ENCODE data around the gene CIZ1. TPM values are rescaled to one million over a fixed set of nuclear protein-coding genes. Genes with fewer than 3 reads are reported as not detected.

Gene CIZ1
- total and polyA plus RNA-seq, 2 donors = 25.4 to 36.5 TPM

- Histone ChIP-seq H3K4me3 (ENCODE audit: low read length in 2 of 2) (no peak overlapping the region), H3K27ac (ENCODE audit: low read depth in 1 of 2, low read length in 1 of 2) (no peak overlapping the region), H3K4me1 (ENCODE audit: control insufficient read depth in 2 of 2, insufficient read depth in 2 of 2, low read length in 2 of 2) (peaks cover 0 to 15% of the 10 kb centered on the region in 2 donors), H3K9me3 (ENCODE audit: control insufficient read depth in 2 of 2, insufficient read depth in 1 of 2, low read length in 1 of 2) (no peaks in the 10 kb centered on the region), H3K27me3 (ENCODE audit: control insufficient read depth in 2 of 2, insufficient read depth in 1 of 2, low read length in 1 of 2) (no peaks in the 10 kb centered on the region), H3K36me3 (ENCODE audit: control insufficient read depth in 2 of 2, insufficient read depth in 2 of 2, low read length in 1 of 2) (no peaks in the 10 kb centered on the region)
- no peak for DNase-seq (ENCODE audit: low read depth in 6 of 9, low spot score in 9 of 9)
- 97% methylated on average over 8 of the region's 8 CpGs for WGBS
Observed at GRCh38 chr9:128146591-128147120, 44.7 kb downstream of the CIZ1 start.

GRCh38 chr9:128145951-128146351 is 45.4 kb downstream of the CIZ1 start:
- 91% methylated on average over 13 of the region's 13 CpGs for WGBS
- Histone ChIP-seq H3K4me3 (ENCODE audit: low read length in 2 of 2) (no peak overlapping the region), H3K4me1 (ENCODE audit: control insufficient read depth in 2 of 2, insufficient read depth in 2 of 2, low read length in 2 of 2) (peaks cover 0 to 16% of the 10 kb centered on the region in 2 donors), H3K27me3 (ENCODE audit: control insufficient read depth in 2 of 2, insufficient read depth in 1 of 2, low read length in 1 of 2) (no peaks in the 10 kb centered on the region), H3K36me3 (ENCODE audit: control insufficient read depth in 2 of 2, insufficient read depth in 2 of 2, low read length in 1 of 2) (no peaks in the 10 kb centered on the region), H3K27ac (ENCODE audit: low read depth in 1 of 2, low read length in 1 of 2) (no peak overlapping the region), H3K9me3 (ENCODE audit: control insufficient read depth in 2 of 2, insufficient read depth in 1 of 2, low read length in 1 of 2) (no peaks in the 10 kb centered on the region)
- no peak for DNase-seq (ENCODE audit: low read depth in 6 of 9, low spot score in 9 of 9)

GRCh38 chr9:128145536-128145935 is 45.8 kb downstream of the CIZ1 start:
- Histone ChIP-seq H3K9me3 (ENCODE audit: control insufficient read depth in 2 of 2, insufficient read depth in 1 of 2, low read length in 1 of 2) (no peaks in the 10 kb centered on the region), H3K27me3 (ENCODE audit: control insufficient read depth in 2 of 2, insufficient read depth in 1 of 2, low read length in 1 of 2) (no peaks in the 10 kb centered on the region), H3K36me3 (ENCODE audit: control insufficient read depth in 2 of 2, insufficient read depth in 2 of 2, low read length in 1 of 2) (no peaks in the 10 kb centered on the region), H3K27ac (ENCODE audit: low read depth in 1 of 2, low read length in 1 of 2) (no peak overlapping the region), H3K4me1 (ENCODE audit: control insufficient read depth in 2 of 2, insufficient read depth in 2 of 2, low read length in 2 of 2) (peaks cover 0 to 16% of the 10 kb centered on the region in 2 donors), H3K4me3 (ENCODE audit: low read length in 2 of 2) (no peak overlapping the region)
- 90% methylated on average over 8 of the region's 8 CpGs for WGBS
- no peak for DNase-seq (ENCODE audit: low read depth in 6 of 9, low spot score in 9 of 9)

GRCh38 chr9:128144239-128145181 is 46.9 kb downstream of the CIZ1 start:
- Histone ChIP-seq H3K27me3 (ENCODE audit: control insufficient read depth in 2 of 2, insufficient read depth in 1 of 2, low read length in 1 of 2) (no peaks in the 10 kb centered on the region), H3K27ac (ENCODE audit: low read depth in 1 of 2, low read length in 1 of 2) (no peak overlapping the region), H3K9me3 (ENCODE audit: control insufficient read depth in 2 of 2, insufficient read depth in 1 of 2, low read length in 1 of 2) (no peaks in the 10 kb centered on the region), H3K4me3 (ENCODE audit: low read length in 2 of 2) (no peak overlapping the region), H3K4me1 (ENCODE audit: control insufficient read depth in 2 of 2, insufficient read depth in 2 of 2, low read length in 2 of 2) (peaks cover 0 to 16% of the 10 kb centered on the region in 2 donors), H3K36me3 (ENCODE audit: control insufficient read depth in 2 of 2, insufficient read depth in 2 of 2, low read length in 1 of 2) (no peaks in the 10 kb centered on the region)
- 97% methylated on average over 22 of the region's 22 CpGs for WGBS
- DNase-seq (ENCODE audit: low read depth in 6 of 9, low spot score in 9 of 9) = no peak

GRCh38 chr9:128143525-128144238 is 47.7 kb downstream of the CIZ1 start:
- 93% methylated on average over 8 of the region's 8 CpGs for WGBS
- Histone ChIP-seq H3K4me1 (ENCODE audit: control insufficient read depth in 2 of 2, insufficient read depth in 2 of 2, low read length in 2 of 2) (peaks cover 0 to 18% of the 10 kb centered on the region in 2 donors), H3K27ac (ENCODE audit: low read depth in 1 of 2, low read length in 1 of 2) (no peak overlapping the region), H3K4me3 (ENCODE audit: low read length in 2 of 2) (no peak overlapping the region), H3K27me3 (ENCODE audit: control insufficient read depth in 2 of 2, insufficient read depth in 1 of 2, low read length in 1 of 2) (no peaks in the 10 kb centered on the region), H3K9me3 (ENCODE audit: control insufficient read depth in 2 of 2, insufficient read depth in 1 of 2, low read length in 1 of 2) (no peaks in the 10 kb centered on the region), H3K36me3 (ENCODE audit: control insufficient read depth in 2 of 2, insufficient read depth in 2 of 2, low read length in 1 of 2) (no peaks in the 10 kb centered on the region)
- DNase-seq (ENCODE audit: low read depth in 6 of 9, low spot score in 9 of 9) = no peak

- H3K9me3 ChIP-seq (ENCODE audit: control insufficient read depth in 2 of 2, insufficient read depth in 1 of 2, low read length in 1 of 2) = no peaks in the 10 kb centered on the region
- WGBS = 91% methylated on average over 2 of the region's 2 CpGs
- no peaks in the 10 kb centered on the region for H3K36me3 ChIP-seq (ENCODE audit: control insufficient read depth in 2 of 2, insufficient read depth in 2 of 2, low read length in 1 of 2)
- H3K27me3 ChIP-seq (ENCODE audit: control insufficient read depth in 2 of 2, insufficient read depth in 1 of 2, low read length in 1 of 2) = no peaks in the 10 kb centered on the region
- DNase-seq (ENCODE audit: low read depth in 6 of 9, low spot score in 9 of 9) = no peak
- no peak overlapping the region for H3K27ac ChIP-seq (ENCODE audit: low read depth in 1 of 2, low read length in 1 of 2)
- H3K4me3 ChIP-seq (ENCODE audit: low read length in 2 of 2) = no peak overlapping the region
- peaks cover 0 to 18% of the 10 kb centered on the region in 2 donors for H3K4me1 ChIP-seq (ENCODE audit: control insufficient read depth in 2 of 2, insufficient read depth in 2 of 2, low read length in 2 of 2)
Observed at GRCh38 chr9:128142596-128142995, 48.8 kb downstream of the CIZ1 start.

GRCh38 chr9:128142061-128142460 is 49.3 kb downstream of the CIZ1 start:
- Histone ChIP-seq H3K27me3 (ENCODE audit: control insufficient read depth in 2 of 2, insufficient read depth in 1 of 2, low read length in 1 of 2) (no peaks in the 10 kb centered on the region), H3K36me3 (ENCODE audit: control insufficient read depth in 2 of 2, insufficient read depth in 2 of 2, low read length in 1 of 2) (no peaks in the 10 kb centered on the region), H3K4me3 (ENCODE audit: low read length in 2 of 2) (no peak overlapping the region), H3K27ac (ENCODE audit: low read depth in 1 of 2, low read length in 1 of 2) (peak overlapping the region; percentile 12 to 43), H3K4me1 (ENCODE audit: control insufficient read depth in 2 of 2, insufficient read depth in 2 of 2, low read length in 2 of 2) (peaks cover 0 to 18% of the 10 kb centered on the region in 2 donors), H3K9me3 (ENCODE audit: control insufficient read depth in 2 of 2, insufficient read depth in 1 of 2, low read length in 1 of 2) (no peaks in the 10 kb centered on the region)
- peak in 2 of 9 donors; percentile 41 to 59 for DNase-seq (ENCODE audit: low read depth in 6 of 9, low spot score in 9 of 9)
- 57% methylated on average over 4 of the region's 4 CpGs for WGBS

GRCh38 chr9:128141604-128142003 is 49.8 kb downstream of the CIZ1 start:
- DNase-seq (ENCODE audit: low read depth in 6 of 9, low spot score in 9 of 9) = no peak
- no peaks in the 10 kb centered on the region for H3K9me3 ChIP-seq (ENCODE audit: control insufficient read depth in 2 of 2, insufficient read depth in 1 of 2, low read length in 1 of 2)
- H3K27me3 ChIP-seq (ENCODE audit: control insufficient read depth in 2 of 2, insufficient read depth in 1 of 2, low read length in 1 of 2) = no peaks in the 10 kb centered on the region
- H3K36me3 ChIP-seq (ENCODE audit: control insufficient read depth in 2 of 2, insufficient read depth in 2 of 2, low read length in 1 of 2) = no peaks in the 10 kb centered on the region
- peak overlapping the region in 1 of 2 donors; percentile 43 for H3K27ac ChIP-seq (ENCODE audit: low read depth in 1 of 2, low read length in 1 of 2)
- H3K4me1 ChIP-seq (ENCODE audit: control insufficient read depth in 2 of 2, insufficient read depth in 2 of 2, low read length in 2 of 2) = peaks cover 0 to 18% of the 10 kb centered on the region in 2 donors
- WGBS = over 99% methylated on average over 3 of the region's 3 CpGs
- H3K4me3 ChIP-seq (ENCODE audit: low read length in 2 of 2) = no peak overlapping the region

GRCh38 chr9:128139621-128140020 is 51.8 kb downstream of the CIZ1 start:
- H3K36me3 ChIP-seq (ENCODE audit: control insufficient read depth in 2 of 2, insufficient read depth in 2 of 2, low read length in 1 of 2) = no peaks in the 10 kb centered on the region
- 49% methylated on average over 16 of the region's 16 CpGs for WGBS
- peak overlapping the region in 1 of 2 donors; percentile 30 for H3K4me3 ChIP-seq (ENCODE audit: low read length in 2 of 2)
- no peaks in the 10 kb centered on the region for H3K9me3 ChIP-seq (ENCODE audit: control insufficient read depth in 2 of 2, insufficient read depth in 1 of 2, low read length in 1 of 2)
- DNase-seq (ENCODE audit: low read depth in 6 of 9, low spot score in 9 of 9) = no peak
- H3K4me1 ChIP-seq (ENCODE audit: control insufficient read depth in 2 of 2, insufficient read depth in 2 of 2, low read length in 2 of 2) = peaks cover 0 to 18% of the 10 kb centered on the region in 2 donors
- H3K27me3 ChIP-seq (ENCODE audit: control insufficient read depth in 2 of 2, insufficient read depth in 1 of 2, low read length in 1 of 2) = no peaks in the 10 kb centered on the region
- no peak overlapping the region for H3K27ac ChIP-seq (ENCODE audit: low read depth in 1 of 2, low read length in 1 of 2)
